Measurements from ENCODE around the gene FLAD1.

The FLAD1 gene

DNA sequence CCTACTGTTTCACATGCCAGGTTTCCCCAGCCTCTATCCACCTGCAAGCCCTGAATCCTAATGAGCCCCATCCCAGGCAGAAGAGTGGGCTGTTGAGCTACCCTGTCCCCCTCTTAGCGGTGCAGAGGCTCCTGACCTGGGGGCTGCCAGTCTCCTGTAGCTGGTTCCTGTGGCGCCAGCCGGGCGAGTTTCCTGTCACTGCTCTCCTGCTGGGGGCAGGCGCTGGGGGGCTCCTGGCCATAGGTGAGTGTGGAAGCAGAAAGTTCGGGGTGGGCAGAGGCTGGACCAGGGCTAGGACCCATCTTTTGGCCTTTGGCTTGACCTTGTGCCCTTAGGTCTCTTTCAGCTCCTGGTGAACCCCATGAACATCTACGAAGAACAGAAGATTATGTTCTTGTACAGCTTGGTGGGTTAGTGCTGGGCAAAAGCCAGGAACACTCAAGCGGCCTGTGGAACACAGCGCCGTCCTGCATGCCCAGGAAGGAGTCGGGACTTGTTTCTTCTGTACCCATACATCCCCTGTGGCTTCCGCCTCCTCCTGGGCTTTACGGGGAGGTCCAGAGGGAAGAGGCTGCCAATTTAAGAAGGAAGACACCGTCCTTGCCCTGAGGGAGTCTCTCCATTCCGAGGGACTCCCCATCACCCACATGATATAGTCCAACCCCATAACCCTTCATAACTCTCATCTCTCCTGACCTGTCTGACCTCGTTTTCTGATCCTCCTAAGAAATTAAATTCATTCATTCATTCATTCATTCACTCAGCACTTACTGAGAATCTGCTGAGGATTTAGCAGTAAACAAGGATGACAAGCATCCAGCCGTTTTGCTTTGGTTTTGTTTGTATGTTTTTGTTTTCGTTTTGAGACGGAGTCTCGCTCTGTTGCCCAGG is 51.4 kb downstream of the FLAD1 start:
- H3K27ac ChIP-seq: no peak overlapping the region
- H3K36me3 ChIP-seq (ENCODE audit: insufficient read depth, low read length): no peaks in the 10 kb centered on the region
- DNase-seq (ENCODE audit: low read depth, low spot score): no peak
- no peaks in the 10 kb centered on the region for H3K9me3 ChIP-seq (ENCODE audit: low read depth, low read length)
- no peak overlapping the region for H3K9ac ChIP-seq (ENCODE audit: insufficient read length)
- TF ChIP-seq FOXP2 (optimal IDR thresholded peaks at IDR 0.05; ENCODE audit: control extremely low read depth, extremely low read length, insufficient read depth) (no peak), POLR2AphosphoS5 (IDR thresholded peaks at IDR 0.05; ENCODE audit: borderline replicate concordance, low read depth, low read length) (no peak), EZH2 (IDR thresholded peaks at IDR 0.05) (no peak)
- no peak overlapping the region for H3K4me3 ChIP-seq

GRCh38 chr1:155035936-155036335 is 52.8 kb downstream of the FLAD1 start:
- Histone ChIP-seq H3K9ac (ENCODE audit: insufficient read length) (no peak overlapping the region), H3K9me3 (ENCODE audit: low read depth, low read length) (no peaks in the 10 kb centered on the region), H3K27ac (no peak overlapping the region), H3K4me3 (no peak overlapping the region), H3K36me3 (ENCODE audit: insufficient read depth, low read length) (no peaks in the 10 kb centered on the region)
- no peak for DNase-seq (ENCODE audit: low read depth, low spot score)
- TF ChIP-seq FOXP2 (optimal IDR thresholded peaks at IDR 0.05; ENCODE audit: control extremely low read depth, extremely low read length, insufficient read depth) (no peak), EZH2 (IDR thresholded peaks at IDR 0.05) (no peak)

DNA sequence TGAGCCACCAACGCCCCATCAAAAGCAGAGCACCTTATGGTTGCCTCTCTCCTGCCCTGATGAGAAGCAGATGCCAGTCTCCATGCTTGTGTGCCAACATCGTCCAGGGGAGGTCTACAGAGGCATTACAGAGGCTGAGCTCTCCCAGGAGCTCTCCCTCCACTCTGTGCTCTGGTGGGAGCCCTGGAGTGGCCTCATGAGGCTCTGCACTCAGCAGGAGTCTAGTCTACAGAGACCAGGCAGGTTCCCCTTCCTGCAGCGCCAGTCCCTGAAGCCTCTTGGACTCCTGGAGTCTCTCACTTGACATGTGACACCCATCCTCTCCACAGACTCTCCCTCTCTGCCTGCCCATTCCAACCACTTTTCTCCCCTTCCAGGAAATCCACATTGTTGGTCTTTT is 53.9 kb downstream of the FLAD1 start:
- Histone ChIP-seq H3K9ac (ENCODE audit: insufficient read length) (no peak overlapping the region), H3K4me3 (no peak overlapping the region), H3K9me3 (ENCODE audit: low read depth, low read length) (no peaks in the 10 kb centered on the region), H3K36me3 (ENCODE audit: insufficient read depth, low read length) (no peaks in the 10 kb centered on the region), H3K27ac (no peak overlapping the region)
- no peak for DNase-seq (ENCODE audit: low read depth, low spot score)
- TF ChIP-seq POLR2AphosphoS5 (IDR thresholded peaks at IDR 0.05; ENCODE audit: borderline replicate concordance, low read depth, low read length) (no peak), EZH2 (IDR thresholded peaks at IDR 0.05) (no peak), FOXP2 (optimal IDR thresholded peaks at IDR 0.05; ENCODE audit: control extremely low read depth, extremely low read length, insufficient read depth) (no peak)

- Histone ChIP-seq H3K9ac (ENCODE audit: insufficient read length) (no peak overlapping the region), H3K36me3 (ENCODE audit: insufficient read depth, low read length) (no peaks in the 10 kb centered on the region), H3K4me3 (no peak overlapping the region), H3K27ac (no peak overlapping the region), H3K9me3 (ENCODE audit: low read depth, low read length) (no peaks in the 10 kb centered on the region)
- TF ChIP-seq POLR2AphosphoS5 (IDR thresholded peaks at IDR 0.05; ENCODE audit: borderline replicate concordance, low read depth, low read length): no peak
- no peak for TF ChIP-seq FOXP2 (optimal IDR thresholded peaks at IDR 0.05; ENCODE audit: control extremely low read depth, extremely low read length, insufficient read depth)
- TF ChIP-seq EZH2 (IDR thresholded peaks at IDR 0.05): no peak
- DNase-seq (ENCODE audit: low read depth, low spot score): no peak
These were observed 54.8 kb downstream of the FLAD1 start for GRCh38 chr1:155037851-155038441.

- no peak for TF ChIP-seq EZH2 (IDR thresholded peaks at IDR 0.05)
- TF ChIP-seq FOXP2 (optimal IDR thresholded peaks at IDR 0.05; ENCODE audit: control extremely low read depth, extremely low read length, insufficient read depth): no peak
- TF ChIP-seq POLR2AphosphoS5 (IDR thresholded peaks at IDR 0.05; ENCODE audit: borderline replicate concordance, low read depth, low read length): no peak
- no peak for DNase-seq (ENCODE audit: low read depth, low spot score)
- Histone ChIP-seq H3K36me3 (ENCODE audit: insufficient read depth, low read length) (no peaks in the 10 kb centered on the region), H3K27ac (no peak overlapping the region), H3K9ac (ENCODE audit: insufficient read length) (no peak overlapping the region), H3K9me3 (ENCODE audit: low read depth, low read length) (no peaks in the 10 kb centered on the region), H3K4me3 (no peak overlapping the region)
These were observed 55.6 kb downstream of the FLAD1 start for GRCh38 chr1:155038602-155039307.

- no peak overlapping the region for H3K27ac ChIP-seq
- H3K9ac ChIP-seq (ENCODE audit: insufficient read length): no peak overlapping the region
- H3K36me3 ChIP-seq (ENCODE audit: insufficient read depth, low read length): no peaks in the 10 kb centered on the region
- H3K4me3 ChIP-seq: no peak overlapping the region
- H3K9me3 ChIP-seq (ENCODE audit: low read depth, low read length): no peaks in the 10 kb centered on the region
- no peak for DNase-seq (ENCODE audit: low read depth, low spot score)
- no peak for TF ChIP-seq FOXP2 (optimal IDR thresholded peaks at IDR 0.05; ENCODE audit: control extremely low read depth, extremely low read length, insufficient read depth)
- TF ChIP-seq EZH2 (IDR thresholded peaks at IDR 0.05): no peak
- no peak for TF ChIP-seq POLR2AphosphoS5 (IDR thresholded peaks at IDR 0.05; ENCODE audit: borderline replicate concordance, low read depth, low read length)
These were observed 56.1 kb downstream of the FLAD1 start for GRCh38 chr1:155039308-155039669.

DNA sequence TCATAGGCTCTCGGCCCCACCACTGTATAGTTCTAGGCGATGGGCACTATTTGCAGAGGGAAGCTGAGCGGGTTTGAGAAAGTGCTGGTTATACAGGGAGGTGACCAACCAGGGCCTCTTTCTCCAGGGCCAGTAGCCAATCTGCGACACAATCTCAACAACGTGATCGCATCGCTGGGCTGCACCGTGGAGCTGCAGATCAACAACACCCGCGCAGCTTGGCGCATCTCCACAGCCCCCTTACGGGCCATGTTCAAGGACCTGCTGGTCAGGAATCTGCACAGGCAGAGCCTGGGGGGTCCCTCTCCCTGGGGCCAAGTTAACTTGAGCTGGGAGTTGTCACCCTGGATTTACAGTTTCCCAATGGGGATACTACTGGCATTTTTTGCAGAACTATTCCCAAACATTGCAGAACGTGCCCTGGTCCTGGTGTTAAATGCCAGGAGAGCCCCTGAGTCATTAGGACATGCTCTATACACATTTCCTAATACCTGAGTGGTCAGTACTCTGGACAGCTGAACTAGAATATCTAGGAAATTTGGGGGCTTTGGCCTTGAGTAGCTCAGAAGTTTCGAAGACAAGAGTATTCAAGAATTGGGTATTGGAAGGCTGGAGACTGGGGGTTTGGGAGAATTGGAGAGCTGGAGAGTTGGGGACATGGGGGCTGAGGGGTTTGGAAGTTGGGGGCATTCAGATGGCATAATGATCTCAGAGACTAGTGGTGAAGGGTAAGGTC is 57.4 kb downstream of the FLAD1 start:
- no peak overlapping the region for H3K27ac ChIP-seq
- H3K9ac ChIP-seq (ENCODE audit: insufficient read length): no peak overlapping the region
- H3K9me3 ChIP-seq (ENCODE audit: low read depth, low read length): no peaks in the 10 kb centered on the region
- TF ChIP-seq POLR2AphosphoS5 (IDR thresholded peaks at IDR 0.05; ENCODE audit: borderline replicate concordance, low read depth, low read length) (no peak), FOXP2 (optimal IDR thresholded peaks at IDR 0.05; ENCODE audit: control extremely low read depth, extremely low read length, insufficient read depth) (no peak), EZH2 (IDR thresholded peaks at IDR 0.05) (no peak)
- H3K36me3 ChIP-seq (ENCODE audit: insufficient read depth, low read length): no peaks in the 10 kb centered on the region
- no peak for DNase-seq (ENCODE audit: low read depth, low spot score)
- H3K4me3 ChIP-seq: no peak overlapping the region

Data from SK-N-MC (cell line).